Measurements from ENCODE around the gene NODAL.

- TF ChIP-seq POLR2A (IDR thresholded peaks at IDR 0.05; ENCODE audit: low read length) (no peak), GATA1 (IDR thresholded peaks at IDR 0.05; ENCODE audit: low read depth, low read length) (no peak)
Measured at GRCh38 chr10:70445718-70446657, 4.5 kb upstream of the NODAL start.

Data from erythroblast (primary cell).